ENCODE results near the gene CSTF2.
"Not testable (repeated sequence)": the region's sequence is repeated elsewhere in the genome, so short reads cannot be mapped to it uniquely, and the experiment has no call there.

Gene CSTF2

GRCh38 chrX:100819837-100820666, at the start of gene CSTF2:
TSS of gene CSTF2 (plus strand) at chrX:100820391. CDS start at chrX:100820417, 26 bp downstream.
- DNase-seq (ENCODE audit: low spot score), result peak; percentile 74

- DNase-seq (ENCODE audit: low spot score), result not testable (repeated sequence)
These were observed 23.8 kb upstream of the CSTF2 start for GRCh38 chrX:100796371-100796770.

- DNase-seq (ENCODE audit: low spot score), result no peak
These were observed 22.8 kb upstream of the CSTF2 start for GRCh38 chrX:100797359-100797758.

DNA sequence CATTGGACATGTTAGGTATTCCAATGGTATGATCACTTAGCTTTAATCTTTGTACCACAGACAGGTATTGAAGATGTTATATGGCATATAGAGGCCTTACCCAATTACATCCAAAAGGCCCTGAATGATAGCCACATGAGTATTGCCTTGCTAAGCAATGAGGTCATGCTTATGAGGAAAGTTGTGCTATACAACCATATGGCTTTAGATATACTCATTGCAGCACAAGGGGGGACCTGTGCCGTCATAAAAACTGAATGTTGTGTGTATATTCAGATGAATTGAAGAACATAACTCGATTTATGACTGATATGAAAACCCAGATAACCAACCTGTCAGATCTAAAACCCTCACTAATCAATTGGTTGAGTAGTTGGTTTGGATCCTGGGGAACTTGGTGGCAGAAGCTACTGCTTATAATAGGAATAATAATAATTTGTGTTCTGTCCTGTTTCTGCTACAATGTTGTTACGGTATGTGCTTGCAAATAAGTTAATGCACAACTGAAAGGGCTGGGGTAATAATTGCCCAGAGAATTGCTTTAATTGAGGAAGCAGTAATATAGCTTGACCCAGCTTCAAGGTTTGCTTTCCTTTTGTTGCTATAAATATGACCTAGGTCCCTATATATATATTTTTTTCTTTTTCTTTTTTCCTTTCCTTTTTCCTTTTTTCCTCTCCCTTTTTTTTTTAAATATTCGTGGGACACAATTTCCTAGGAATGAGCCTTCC, 21.5 kb upstream of the CSTF2 start:
- no peak for DNase-seq (ENCODE audit: low spot score)

DNA sequence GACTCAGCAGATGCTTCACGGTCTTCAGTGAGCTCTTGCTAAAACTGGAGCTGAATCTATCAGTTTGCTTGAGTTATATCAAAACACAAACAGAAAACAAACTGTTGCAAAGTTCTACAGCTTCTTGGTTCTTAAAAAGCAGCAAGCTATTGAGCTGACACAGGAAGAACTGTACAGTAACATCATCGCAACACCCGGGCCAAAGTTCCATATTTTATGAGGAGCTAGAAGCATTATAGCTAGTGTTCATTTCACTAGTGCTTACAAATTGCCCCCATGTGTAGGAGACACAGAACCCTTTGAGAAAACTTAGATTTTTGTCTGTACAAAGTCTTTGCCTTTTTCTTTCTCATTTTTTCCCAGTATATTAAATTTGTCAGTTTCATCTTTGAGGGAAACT, 17.3 kb upstream of the CSTF2 start:
- no peak for DNase-seq (ENCODE audit: low spot score)

GRCh38 chrX:100804780-100805179, 15.4 kb upstream of the CSTF2 start:
- DNase-seq (ENCODE audit: low spot score), result no peak

GRCh38 chrX:100808265-100808664, 11.9 kb upstream of the CSTF2 start:
- not testable (repeated sequence) for DNase-seq (ENCODE audit: low spot score)

GRCh38 chrX:100812216-100813158, 7.7 kb upstream of the CSTF2 start:
- no peak for DNase-seq (ENCODE audit: low spot score)

DNA sequence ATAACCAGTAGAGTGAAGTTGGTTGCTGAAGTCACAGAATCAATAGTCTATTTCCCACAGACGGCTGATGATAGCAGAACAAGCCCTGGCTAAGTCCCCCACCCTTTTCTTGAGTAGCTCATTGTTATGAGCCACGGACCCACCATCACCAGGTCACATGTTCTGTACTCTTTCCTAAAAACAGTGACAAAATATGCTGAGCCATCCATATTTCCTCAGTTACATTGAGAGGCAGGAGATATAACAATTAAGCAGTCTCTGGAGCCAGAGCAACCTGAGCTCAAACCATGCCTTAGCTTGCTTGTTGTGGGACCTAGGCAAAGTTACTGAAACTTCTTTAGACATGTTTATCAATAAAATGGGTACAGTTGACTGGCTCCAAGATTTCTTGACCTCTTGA, 2.9 kb upstream of the CSTF2 start:
- no peak for DNase-seq (ENCODE audit: low spot score)

- no peak for DNase-seq (ENCODE audit: low spot score)
These were observed 706 bp upstream of the CSTF2 start for GRCh38 chrX:100819534-100819836.

DNA sequence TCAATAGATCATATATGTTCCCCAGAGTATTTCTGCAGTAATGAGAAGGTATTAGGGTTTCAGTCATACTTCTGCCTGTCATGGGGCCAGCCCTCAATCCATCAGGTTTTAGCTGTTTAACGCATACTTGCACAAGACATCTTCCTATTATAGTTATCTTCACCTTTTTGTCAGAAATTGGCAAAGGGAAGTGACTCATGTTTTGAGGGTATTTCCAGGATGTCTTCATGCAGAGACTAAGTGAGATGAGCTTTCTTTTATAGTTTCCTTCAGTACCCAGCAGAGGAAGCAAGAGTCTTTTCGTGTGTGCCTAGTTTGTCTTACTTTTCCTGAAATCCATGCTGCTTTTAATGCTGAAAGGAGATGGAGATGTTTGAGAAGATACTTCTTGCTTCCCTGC, 9.5 kb downstream of the CSTF2 start:
- peak; percentile 51 for DNase-seq (ENCODE audit: low spot score)

DNA sequence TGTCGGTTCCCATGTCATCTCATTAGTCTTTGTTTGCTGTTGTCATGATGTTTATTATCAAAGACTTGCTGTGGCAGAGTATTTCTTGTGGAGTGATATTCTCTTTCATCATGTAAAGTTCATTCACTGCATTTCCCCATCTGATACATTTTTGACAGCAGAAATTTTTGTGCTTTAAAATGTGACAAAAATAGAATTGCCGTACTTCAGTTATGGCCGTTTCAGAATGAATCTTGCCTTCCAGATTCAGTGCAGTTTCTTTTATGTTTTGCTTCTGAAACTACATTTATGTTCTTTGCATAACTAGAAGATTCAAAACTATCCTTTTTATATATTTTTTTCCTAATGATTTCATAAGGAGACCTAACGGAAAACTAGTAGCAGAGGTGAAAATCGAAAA, 10.0 kb downstream of the CSTF2 start:
- DNase-seq (ENCODE audit: low spot score), result no peak

DNA sequence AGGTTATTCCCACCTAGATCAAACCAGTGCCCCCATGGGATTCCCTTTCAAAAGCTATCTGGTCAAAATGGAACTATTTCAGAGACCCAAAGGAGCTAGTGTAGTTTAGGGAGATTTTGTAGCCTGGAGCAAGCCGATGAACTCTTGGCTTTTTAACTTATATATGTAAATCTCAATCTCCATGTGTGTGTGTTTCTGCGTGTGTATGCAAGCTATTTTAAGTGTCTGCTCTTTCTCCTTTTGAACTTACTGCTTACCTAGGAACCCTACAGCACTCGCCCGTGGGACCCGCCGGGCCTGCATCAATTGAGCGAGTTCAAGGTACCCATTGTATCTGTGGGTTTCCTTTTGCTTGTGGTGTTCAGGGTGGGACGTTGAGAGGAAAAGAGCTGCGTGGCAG, 10.4 kb downstream of the CSTF2 start:
- DNase-seq (ENCODE audit: low spot score), result no peak

- DNase-seq (ENCODE audit: low spot score), result no peak
These were observed 11.2 kb downstream of the CSTF2 start for GRCh38 chrX:100831219-100831946.

DNA sequence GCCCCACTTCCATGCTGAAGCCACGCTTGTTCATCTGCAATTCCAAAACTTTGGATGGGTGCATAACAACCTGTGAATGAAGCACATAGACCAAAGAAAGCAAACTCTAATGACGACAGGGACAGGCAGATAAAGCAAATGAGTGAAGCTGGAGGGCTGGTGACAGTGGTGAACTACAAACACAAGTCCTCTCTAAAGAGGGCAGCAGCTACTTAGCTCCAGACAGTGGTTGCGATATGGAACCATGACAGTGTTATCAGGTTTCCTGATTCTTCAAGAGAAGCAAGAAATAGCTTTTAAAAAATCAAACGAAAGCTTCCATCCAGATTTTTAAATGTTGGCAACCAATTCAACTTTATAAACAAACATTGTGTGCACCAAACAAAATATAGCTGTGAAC, 30.1 kb downstream of the CSTF2 start:
- no peak for DNase-seq (ENCODE audit: low spot score)

- DNase-seq (ENCODE audit: low spot score), result no peak
These were observed 32.6 kb downstream of the CSTF2 start for GRCh38 chrX:100852810-100853209.

DNA sequence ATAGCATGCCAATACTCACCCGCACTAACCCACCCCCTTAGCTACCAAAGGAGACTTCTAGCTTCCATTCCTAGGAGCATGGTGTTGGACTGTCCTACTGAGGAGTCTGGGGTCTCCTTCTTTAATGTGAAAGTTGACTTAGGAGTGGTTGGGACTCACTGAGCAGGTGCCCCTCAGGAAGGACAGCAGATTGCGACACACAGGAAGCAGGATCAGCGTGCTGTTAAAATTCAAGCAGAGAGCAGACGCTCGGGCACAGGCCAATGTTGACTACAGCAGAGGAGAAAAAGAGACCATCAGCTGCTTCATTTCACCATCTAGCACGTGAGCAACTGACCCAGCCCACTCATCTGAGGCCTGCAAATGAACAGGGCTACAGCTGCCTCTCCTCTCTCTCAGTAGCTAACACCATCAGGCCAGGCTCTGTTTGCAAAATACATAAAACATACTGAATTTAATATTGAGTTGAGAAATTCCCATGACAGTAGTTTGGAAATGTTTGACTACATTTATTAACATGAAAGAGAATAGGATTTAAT, 43.2 kb downstream of the CSTF2 start:
- no peak for DNase-seq (ENCODE audit: low spot score)

- no peak for DNase-seq (ENCODE audit: low spot score)
These were observed 44.6 kb downstream of the CSTF2 start for GRCh38 chrX:100864657-100865391.

GRCh38 chrX:100868273-100868672, 48.1 kb downstream of the CSTF2 start:
- no peak for DNase-seq (ENCODE audit: low spot score)

- DNase-seq (ENCODE audit: low spot score), result no peak
These were observed 50.3 kb downstream of the CSTF2 start for GRCh38 chrX:100870527-100870926.
